Activated naive CD8-positive, alpha-beta T cell treated with anti-CD3 and anti-CD28 coated beads, Interleukin-2, amount 50 U/mL, for 16 hours (primary cell): ENCODE data around the gene POU2F1.
"Not testable (repeated sequence)": the region's sequence is repeated elsewhere in the genome, so short reads cannot be mapped to it uniquely, and the experiment has no call there.

ENCODE experiments used
- DNase-seq: peaks from one replicate; pipeline ENCODE4 v3.0.0-alpha.2; 2020; ENCODE audit warnings: low read depth, low spot score

Gene POU2F1

GRCh38 chr1:167314671-167315070, 94.0 kb downstream of the POU2F1 start:
- DNase-seq, result no peak

DNA sequence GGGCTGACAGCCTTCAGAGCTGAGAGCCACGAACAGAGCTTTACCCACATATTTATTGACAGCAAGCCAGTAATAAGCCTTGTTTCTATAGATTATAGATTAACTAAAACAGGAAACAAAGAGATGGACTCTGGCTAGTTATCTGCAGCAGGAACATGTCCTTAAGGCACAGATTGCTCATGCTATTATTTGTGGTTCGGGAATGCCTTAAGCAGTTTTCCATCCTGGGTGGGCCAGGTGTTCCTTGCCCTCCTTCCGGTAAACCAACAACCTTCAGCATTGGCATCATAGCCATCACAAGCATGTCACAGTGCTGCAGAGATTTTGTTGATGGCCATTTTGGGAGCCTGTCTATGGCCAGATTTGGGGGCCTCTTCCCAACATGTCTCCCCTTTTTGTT, 96.8 kb downstream of the POU2F1 start:
- DNase-seq, result no peak

- DNase-seq, result not testable (repeated sequence)
Measured at GRCh38 chr1:167319206-167319605, 98.5 kb downstream of the POU2F1 start.

- DNase-seq, result no peak
Measured at GRCh38 chr1:167322483-167322882, 101.8 kb downstream of the POU2F1 start.

DNA sequence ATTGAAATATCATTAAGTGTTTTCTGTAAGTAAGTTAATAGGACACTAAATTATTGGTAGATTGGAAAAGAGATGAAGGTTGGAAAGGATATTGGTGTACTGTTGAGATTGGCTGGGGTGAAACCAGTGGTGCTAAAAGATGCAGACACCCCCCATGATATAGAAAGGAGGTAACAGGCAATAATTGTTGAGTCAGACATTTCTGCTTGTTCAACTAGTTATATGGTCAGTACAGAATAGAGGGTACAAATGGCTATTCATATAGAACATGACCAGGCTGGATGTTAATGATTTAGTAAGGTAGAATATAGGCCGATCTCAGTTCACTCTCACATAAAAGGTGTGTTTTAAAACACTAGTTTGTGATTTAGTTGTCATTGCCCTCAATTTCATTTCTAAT, 104.5 kb downstream of the POU2F1 start:
- DNase-seq, result no peak

GRCh38 chr1:167328306-167328815, 107.7 kb downstream of the POU2F1 start:
- DNase-seq, result no peak

DNA sequence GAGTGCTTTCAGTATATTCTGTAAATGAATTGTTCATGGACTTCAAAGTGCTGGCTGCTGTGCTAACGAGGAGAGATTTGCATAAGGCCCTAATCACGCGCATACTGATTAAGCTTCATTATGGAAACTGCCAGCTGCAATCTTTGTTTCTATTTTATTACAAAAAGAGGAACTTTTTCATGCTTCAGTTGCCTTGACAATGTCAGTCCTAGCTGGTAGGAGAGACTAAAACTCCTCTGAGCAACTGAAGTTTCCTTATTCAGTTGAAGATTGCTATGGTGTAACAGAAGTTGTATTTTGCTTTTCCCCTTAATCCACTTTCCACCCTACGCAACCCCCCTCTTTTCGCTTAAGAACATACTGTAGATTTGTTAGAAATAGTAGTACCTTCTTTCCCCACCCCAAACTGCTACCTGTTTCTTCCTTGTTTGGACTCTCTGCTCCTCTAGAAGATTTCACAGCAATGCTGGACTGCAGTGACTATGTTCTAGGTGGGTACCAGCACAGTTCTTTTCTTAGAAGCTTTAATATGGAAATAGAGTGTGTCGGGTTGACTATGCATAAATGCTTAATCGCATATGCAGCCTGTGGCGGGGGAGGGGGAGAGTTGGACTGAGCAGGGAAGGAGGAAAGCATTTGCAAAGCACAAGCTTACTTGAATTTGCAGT, 108.3 kb downstream of the POU2F1 start:
- DNase-seq, result no peak

DNA sequence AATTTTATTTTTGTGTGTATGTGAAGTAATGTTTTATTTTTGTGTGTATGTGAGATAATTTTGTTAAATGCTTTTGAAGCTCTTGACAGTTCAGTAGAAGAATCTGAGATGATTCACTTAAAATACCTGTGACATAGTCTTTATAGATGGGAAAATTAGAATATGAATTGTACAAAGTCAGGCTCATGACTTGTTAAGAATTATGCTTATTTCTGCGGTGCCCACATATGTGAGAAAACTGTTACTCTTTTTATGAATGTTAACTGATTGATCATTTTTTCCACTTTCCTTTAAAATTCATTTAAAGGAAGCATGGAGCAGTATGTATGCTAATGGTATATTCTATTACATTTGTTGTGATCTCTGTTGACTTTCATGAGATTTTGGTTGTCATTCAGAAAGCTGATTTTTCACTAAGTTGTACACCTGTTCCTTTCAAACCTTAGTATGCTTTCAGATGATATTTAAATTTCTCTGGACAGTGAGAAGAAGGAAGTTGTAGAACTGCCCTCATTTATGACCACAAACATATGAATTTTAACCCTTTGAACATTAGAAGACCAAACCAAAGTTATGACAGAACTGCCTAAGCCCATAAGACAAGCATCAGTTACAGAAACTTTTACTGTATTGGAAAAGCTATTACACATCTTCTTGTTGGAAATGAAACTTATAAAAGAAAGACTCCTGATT, 110.1 kb downstream of the POU2F1 start:
- no peak for DNase-seq

GRCh38 chr1:167331650-167332049, 111.0 kb downstream of the POU2F1 start:
- no peak for DNase-seq

- DNase-seq, result no peak
Measured at GRCh38 chr1:167332503-167332902, 111.8 kb downstream of the POU2F1 start.

GRCh38 chr1:167333124-167333523, 112.4 kb downstream of the POU2F1 start:
- no peak for DNase-seq

DNA sequence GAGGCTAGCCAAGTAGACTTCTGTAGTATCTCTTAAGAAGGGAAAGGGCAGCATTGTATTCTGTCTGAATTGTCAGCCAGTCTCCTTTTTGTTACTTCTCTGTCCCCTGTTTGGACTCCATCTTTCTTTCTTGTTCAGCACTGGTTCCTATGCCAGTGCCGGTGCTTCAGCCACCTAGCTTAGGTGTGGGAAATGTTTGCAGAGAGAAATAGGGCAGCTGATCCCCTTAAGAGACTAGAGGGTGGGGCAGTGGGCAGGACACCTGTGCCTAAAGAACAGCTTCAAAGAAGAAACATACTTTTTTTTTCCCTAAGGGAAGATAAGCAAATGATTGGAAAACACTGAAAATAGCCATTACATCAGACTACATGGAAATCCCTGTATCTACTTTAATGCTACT, 113.0 kb downstream of the POU2F1 start:
- DNase-seq, result no peak

DNA sequence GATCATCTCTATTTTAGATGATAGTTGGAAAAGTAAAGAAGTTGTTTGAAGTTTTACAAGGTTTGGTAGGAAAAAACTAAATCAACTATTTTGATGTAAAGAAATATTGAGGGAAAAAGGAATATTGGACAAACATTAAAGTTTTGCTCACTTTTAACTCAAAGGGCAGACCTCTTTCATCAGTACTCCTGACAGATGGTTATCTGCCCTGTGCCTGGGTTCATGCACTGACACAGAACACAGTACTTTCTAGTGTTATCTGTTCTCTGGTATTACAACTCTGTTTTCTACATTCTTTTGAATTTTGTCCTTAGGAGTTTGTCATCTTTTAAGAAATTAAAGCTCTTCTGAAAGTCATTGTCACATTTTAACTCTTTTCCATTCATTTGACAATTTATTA, 118.7 kb downstream of the POU2F1 start:
- DNase-seq, result no peak

DNA sequence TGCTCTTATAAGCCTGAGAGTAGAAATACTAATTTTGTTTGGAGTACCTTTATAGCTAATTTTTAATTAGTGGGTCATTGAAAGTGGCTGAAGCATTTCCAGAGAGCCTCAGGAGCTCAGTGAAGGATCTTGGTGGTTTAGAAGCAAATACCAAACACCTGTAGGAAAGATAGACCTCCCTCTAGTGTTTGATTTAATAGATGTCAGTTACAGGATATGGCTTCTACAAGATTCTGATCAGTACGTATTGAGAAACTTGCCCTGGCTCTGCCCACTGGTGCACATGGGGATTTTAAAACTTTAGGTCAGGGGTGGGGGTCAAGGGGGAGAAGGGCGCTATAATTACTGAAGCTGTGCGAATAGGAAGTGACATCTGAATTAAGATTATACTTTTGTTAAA, 122.2 kb downstream of the POU2F1 start:
- DNase-seq, result no peak

GRCh38 chr1:167344112-167344511, 123.4 kb downstream of the POU2F1 start:
- no peak for DNase-seq

DNA sequence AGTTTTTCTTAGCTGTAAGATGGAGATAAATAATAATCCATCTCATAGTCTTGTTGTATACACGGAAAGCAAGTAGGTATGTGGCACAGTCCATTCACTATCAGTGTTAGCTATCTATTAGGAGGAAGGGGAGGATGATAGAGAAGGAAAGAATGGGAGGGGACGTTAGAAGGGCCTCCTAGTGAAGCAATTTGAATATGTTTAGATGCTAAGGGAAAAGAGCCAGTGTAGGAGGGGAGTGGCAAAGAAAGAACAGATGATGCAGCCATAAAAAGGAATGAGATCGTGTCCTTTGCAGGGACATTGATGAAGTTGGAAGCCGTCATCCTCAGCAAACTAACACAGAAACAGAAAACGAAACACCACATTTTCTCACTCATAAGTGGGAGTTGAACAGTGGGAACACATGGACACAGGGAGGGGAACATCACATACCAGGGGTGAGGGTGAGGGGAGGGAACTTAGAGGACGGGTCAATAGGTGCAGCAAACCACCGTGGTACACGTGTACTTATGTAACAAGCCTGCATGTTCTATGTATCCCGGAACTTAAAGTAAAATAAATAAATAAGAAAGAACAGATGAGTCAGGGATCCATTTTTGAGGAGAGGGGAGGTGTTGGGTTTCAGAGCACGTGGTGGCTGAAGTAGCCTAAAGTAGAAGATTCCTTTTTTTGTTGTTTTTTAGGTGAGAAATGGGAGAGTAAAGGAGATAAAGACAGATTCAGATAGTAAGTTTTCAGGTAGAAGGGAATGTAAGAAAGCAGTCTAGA, 124.1 kb downstream of the POU2F1 start:
- DNase-seq, result no peak

DNA sequence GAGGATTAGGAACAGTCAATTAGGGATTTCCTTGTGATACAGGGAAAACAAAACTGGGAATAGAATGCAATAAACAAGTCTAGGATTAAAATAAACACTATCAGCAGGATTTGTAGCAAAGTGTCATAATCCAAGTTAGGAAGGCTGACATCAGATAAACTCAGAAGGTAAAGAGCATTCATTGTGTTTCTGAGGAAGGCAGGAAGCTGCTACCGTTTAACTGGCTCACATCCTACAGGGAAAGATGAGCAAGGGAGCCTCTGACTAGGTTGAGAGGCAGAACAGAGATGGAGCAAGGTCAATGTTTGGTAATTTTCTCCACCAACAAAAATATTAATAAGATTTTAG, 124.7 kb downstream of the POU2F1 start:
- DNase-seq, result no peak

- DNase-seq, result no peak
Measured at GRCh38 chr1:167357305-167357704, 136.6 kb downstream of the POU2F1 start.

DNA sequence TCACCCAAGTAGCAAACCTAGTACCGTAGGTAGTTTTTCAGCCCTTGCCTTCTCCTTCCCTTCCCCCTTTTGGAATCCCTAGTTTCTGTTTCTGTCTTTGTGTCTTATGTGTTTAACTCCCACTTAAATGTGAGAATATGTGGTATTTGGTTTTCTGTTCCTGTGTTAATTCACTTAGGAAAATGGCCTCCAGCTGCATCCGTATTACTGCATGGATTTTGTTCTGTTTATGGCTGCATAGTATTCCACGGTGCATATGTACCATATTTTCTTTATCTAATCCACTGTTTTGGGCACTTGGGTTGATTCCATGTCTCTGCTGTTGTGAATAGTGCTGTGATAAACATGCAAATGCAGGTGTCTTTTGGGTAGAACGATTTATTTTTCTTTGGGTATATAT, 138.6 kb downstream of the POU2F1 start:
- DNase-seq, result no peak

DNA sequence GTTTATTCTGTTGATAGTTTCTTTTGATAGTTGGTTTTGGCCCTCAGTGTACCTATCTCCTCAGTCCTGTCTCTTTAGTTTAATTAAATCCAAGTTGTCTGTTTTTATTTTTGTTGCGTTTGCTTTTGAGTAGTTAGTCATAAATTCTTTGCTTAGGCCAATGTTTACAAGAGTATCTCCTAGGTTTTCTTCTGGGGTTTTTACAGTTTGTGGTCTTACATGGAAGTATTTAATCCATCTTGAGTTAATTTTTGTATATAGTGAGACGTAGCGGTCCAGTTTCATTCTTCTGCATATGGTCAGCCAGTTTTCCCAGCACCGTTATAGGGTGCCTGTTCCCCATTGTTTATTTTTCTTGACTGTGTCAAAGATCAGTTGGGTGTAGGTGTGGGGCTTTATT, 139.4 kb downstream of the POU2F1 start:
- DNase-seq, result no peak

- DNase-seq, result no peak
Measured at GRCh38 chr1:167362638-167363037, 142.0 kb downstream of the POU2F1 start.

DNA sequence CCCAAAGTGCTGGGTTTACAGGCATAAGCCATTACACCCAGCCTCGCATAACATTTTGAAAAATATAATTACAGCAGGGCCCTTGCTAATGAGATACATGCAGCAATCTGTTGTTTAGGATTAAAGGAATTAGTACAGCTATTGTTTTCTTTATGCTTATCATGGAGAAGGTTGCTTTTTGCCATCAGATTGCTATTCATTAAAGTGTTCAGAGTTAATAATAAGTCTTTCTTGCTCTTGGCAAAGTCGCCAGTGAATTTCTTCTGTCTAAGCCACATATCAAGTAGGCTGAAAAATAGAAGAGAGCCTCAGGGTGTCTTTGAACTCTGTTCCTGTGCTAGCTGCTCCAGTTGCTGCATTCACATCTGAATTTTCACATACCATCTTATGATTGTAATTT, 144.1 kb downstream of the POU2F1 start:
- no peak for DNase-seq

DNA sequence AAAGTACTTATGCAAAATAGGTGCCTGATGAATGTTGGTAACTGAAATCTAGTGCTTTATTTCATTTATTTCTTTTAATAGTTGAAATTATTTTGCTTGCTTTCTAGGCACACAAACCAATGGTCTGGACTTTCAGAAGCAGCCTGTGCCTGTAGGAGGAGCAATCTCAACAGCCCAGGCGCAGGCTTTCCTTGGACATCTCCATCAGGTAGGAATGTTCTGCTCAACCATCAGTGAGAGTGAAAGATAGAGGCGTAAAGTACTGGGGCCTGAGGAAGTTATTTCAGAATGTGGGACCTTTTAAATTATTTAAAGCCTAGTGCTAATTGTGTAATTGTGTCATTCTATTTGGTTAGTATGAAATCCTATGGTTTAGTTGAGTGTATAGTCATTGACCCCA, 144.7 kb downstream of the POU2F1 start:
- no peak for DNase-seq
